B cell (primary cell): ENCODE measurements around the gene YJEFN3. TPM values are rescaled to one million over a fixed set of nuclear protein-coding genes. Genes with fewer than 3 reads are reported as not detected.

Experiments
- ATAC-seq: fragments of 200-7000 bp; cut with Tn5 transposase; one replicate; pipeline ENCODE4 v1.10.0; 2021; ENCODE audit warnings: low read depth, mild to moderate bottlenecking, moderate number of reproducible peaks, moderate library complexity
- CTCF ChIA-PET: fragments of 350-600 bp; sonication (Branson Sonifier 250); formaldehyde crosslinking; loops from one replicate; lab custom pipeline; 2021; ENCODE audit warnings: antibody characterized with exemption, inconsistent platforms; lab: Charles Lee
- POLR2A ChIA-PET: fragments of 350-600 bp; sonication (Branson Sonifier 250); formaldehyde crosslinking; loops from one replicate; lab custom pipeline; 2021; ENCODE audit warnings: antibody characterized with exemption; lab: Charles Lee
- DNase-seq: peaks from one replicate; pipeline ENCODE4 v3.0.0; 2013
- H2AFZ ChIP-seq: 2 replicates; pipeline ENCODE4 v1.6.1; 2012; ENCODE audit warnings: mild to moderate bottlenecking, low read depth, low read length; ENCODE audit not compliant: insufficient read depth, poor library complexity, severe bottlenecking
- H3K27ac ChIP-seq, 2 donors: 1 replicate in 1 of 2; 2 replicates in 1 of 2; pipeline ENCODE4 v1.5.1; 2012 to 2013; ENCODE audit warnings: low read length in 2 of 2, mild to moderate bottlenecking in 2 of 2, moderate library complexity in 1 of 2
- H3K27me3 ChIP-seq, 4 experiments: fragments of 200-600 bp in 1 of 4; sonication (generic) in 1 of 4; replicated peaks in 1 of 4; 1 replicate in 2 of 4; 2 replicates in 2 of 4; pipeline versions ENCODE4 v1.6.1 to v1.7.0; 2013 to 2016; ENCODE audit warnings: low read length in 3 of 4, mild to moderate bottlenecking in 2 of 4, mixed read lengths in 1 of 4, moderate library complexity in 1 of 4; ENCODE audit not compliant: insufficient read depth in 4 of 4, control insufficient read depth in 3 of 4; ENCODE audit errors: control extremely low read depth in 1 of 4
- H3K36me3 ChIP-seq, 2 experiments: replicated peaks in 1 of 2; 1 replicate in 1 of 2; 2 replicates in 1 of 2; pipeline versions ENCODE4 v1.6.1 to v1.7.1; 2013; ENCODE audit warnings: low read length in 1 of 2; ENCODE audit not compliant: insufficient read depth in 2 of 2, control insufficient read depth in 1 of 2; ENCODE audit errors: control extremely low read depth in 1 of 2, extremely low read depth in 1 of 2
- H3K4me1 ChIP-seq, 2 donors: fragments of 200-600 bp in 1 of 2; sonication (generic) in 1 of 2; 1 replicate in 1 of 2; 2 replicates in 1 of 2; pipeline versions ENCODE4 v1.5.1 to v1.6.1; 2013 to 2017; ENCODE audit warnings: low read length in 2 of 2; ENCODE audit not compliant: control insufficient read depth in 2 of 2, insufficient read depth in 2 of 2
- H3K4me2 ChIP-seq: replicated peaks from 2 replicates; pipeline ENCODE3; 2012; ENCODE audit warnings: mild to moderate bottlenecking, low read depth, low read length; ENCODE audit not compliant: poor library complexity, severe bottlenecking
- H3K4me3 ChIP-seq, 5 experiments: fragments of 200-600 bp in 1 of 5; sonication (generic) in 1 of 5; 1 replicate in 3 of 5; 2 replicates in 2 of 5; pipeline versions ENCODE4 v1.5.1 to v1.7.0; 2011 to 2016; ENCODE audit warnings: low read length in 4 of 5, mild to moderate bottlenecking in 4 of 5, low read depth in 2 of 5, control low read depth in 1 of 5, moderate library complexity in 1 of 5; ENCODE audit not compliant: insufficient read depth in 1 of 5; ENCODE audit errors: control extremely low read depth in 1 of 5, extremely low read depth in 1 of 5
- H3K79me2 ChIP-seq: fragments of 200-600 bp; sonication (generic); one replicate; pipeline ENCODE4 v1.6.0; 2016; ENCODE audit warnings: low read length; ENCODE audit not compliant: control insufficient read depth, insufficient read depth
- H3K9ac ChIP-seq: fragments of 200-600 bp; sonication (generic); 2 replicates; pipeline ENCODE4 v1.6.1; 2017; ENCODE audit warnings: mild to moderate bottlenecking, low read length, moderate library complexity
- H3K9me3 ChIP-seq, 3 donors: one replicate each; pipeline versions ENCODE4 v1.6.1 to v1.7.1; 2013; ENCODE audit warnings: low read length in 2 of 3; ENCODE audit not compliant: control insufficient read depth in 2 of 3, insufficient read depth in 1 of 3; ENCODE audit errors: control extremely low read depth in 1 of 3
- H4K20me1 ChIP-seq: 2 replicates; pipeline ENCODE4 v1.6.0; 2012; ENCODE audit warnings: mild to moderate bottlenecking, low read length; ENCODE audit not compliant: insufficient read depth, control insufficient read depth, poor library complexity, severe bottlenecking
- H3K27ac Mint-ChIP-seq: one replicate; pipeline ENCODE4 v1.8.0; 2021; ENCODE audit warnings: mixed read lengths
- H3K27me3 Mint-ChIP-seq: one replicate; pipeline ENCODE4 v1.8.0; 2021; ENCODE audit warnings: mixed read lengths
- H3K4me1 Mint-ChIP-seq: one replicate; pipeline ENCODE4 v1.8.0; 2021; ENCODE audit warnings: mixed read lengths
- H3K4me3 Mint-ChIP-seq: one replicate; pipeline ENCODE4 v1.8.0; 2021; ENCODE audit warnings: mixed read lengths
- H3K9me3 Mint-ChIP-seq: one replicate; pipeline ENCODE4 v1.8.0; 2022; ENCODE audit warnings: mixed read lengths; ENCODE audit not compliant: insufficient read depth
- CTCF ChIP-seq: fragments of 200-600 bp; IDR thresholded peaks from one replicate; pipeline ENCODE4 v1.8.0; 2022; ENCODE audit warnings: antibody characterized with exemption, mild to moderate bottlenecking
- EZH2 ChIP-seq: IDR thresholded peaks from 2 replicates; pipeline ENCODE4 v1.6.1; 2012; ENCODE audit warnings: borderline replicate concordance, low read depth, mild to moderate bottlenecking, moderate library complexity, low read length; ENCODE audit not compliant: insufficient read depth, poor library complexity, severe bottlenecking
- WGBS: methylation state at CpG from one replicate; pipeline ENCODE4 v1.1.5; 2013; ENCODE audit warnings: missing lambda C conversion rate; ENCODE audit not compliant: insufficient coverage; 5-methylcytosine and 5-hydroxymethylcytosine counted together
- intact Hi-C: fragments of 100-400 bp; cut with micrococcal nuclease; formaldehyde crosslinking; loops from one replicate; pipeline ENCODE4 v1.10.0; 2022
- polyA plus RNA-seq: library from polyadenylated mRNA; depleted of rRNA; stranded (reverse); fragments of >200 nt; gene quantifications from 2 replicates; pipeline ENCODE4 v1.2.3, GENCODE V29; 2012
- total RNA-seq, 2 donors: library from RNA; stranded (reverse); fragments of 120-200 nt in 1 of 2; gene quantifications; 1 replicate in 1 of 2; 2 replicates in 1 of 2; pipeline versions ENCODE4 v1.2.3 to v1.2.4, GENCODE V29; 2013 to 2022

YJEFN3 gene
- total and polyA plus RNA-seq, 2 donors (not counting 1 experiment from before 2014, with no cell fraction given), result 7.1 to 8.8 TPM

- H3K4me1 ChIP-seq, result peaks cover 35 to 50% of the 10 kb centered on the region in 2 donors
Measured at GRCh38 chr19:19489804-19490204, 38.9 kb upstream of the YJEFN3 start.

GRCh38 chr19:19490214-19490968 is 38.3 kb upstream of the YJEFN3 start:
- Histone ChIP-seq H3K79me2 (peaks cover 74% of the 10 kb centered on the region), H3K4me3 (no peak overlapping the region), H2AFZ (peak overlapping the region; percentile 1), H3K27ac (peak overlapping the region; percentile 79 to 81), H3K4me2 (peak overlapping the region; percentile 64), H4K20me1 (peaks cover 7% of the 10 kb centered on the region), H3K36me3 (peaks cover 0 to 38% of the 10 kb centered on the region in 2 experiments), H3K27me3 (no peaks in the 10 kb centered on the region), H3K9me3 (no peaks in the 10 kb centered on the region), H3K4me1 (peaks cover 29 to 45% of the 10 kb centered on the region in 2 donors), H3K9ac (no peak overlapping the region)
- peak; percentile 54 for ATAC-seq
- Mint-ChIP-seq H3K4me1 (peaks cover 48% of the 10 kb centered on the region), H3K27ac (peak overlapping the region; percentile 98), H3K27me3 (no peaks in the 10 kb centered on the region), H3K4me3 (peak overlapping the region; percentile 16), H3K9me3 (no peaks in the 10 kb centered on the region)
- TF ChIP-seq EZH2 (no peak), CTCF (peak; percentile 82)
- peak; percentile 88 for DNase-seq
- WGBS, result 46% methylated on average over 15 of the region's 20 CpGs
- ChIA-PET POLR2A (interaction anchor here (0.5 to 3.0 kb wide), 10 partner anchors 21 to 424 kb away, joined by 3 to 13 read pairs (median 3); partner anchors contain the start of gene GATAD2A), CTCF (interaction anchor here (0.5 to 9.6 kb wide), 33 partner anchors 9 to 655 kb away, joined by 3 to 301 read pairs (median 5); partner anchors contain the start of genes GATAD2A, MEF2B, NDUFA13 and TSSK6)
- intact Hi-C loops, result loop anchor here (1.0 kb wide), 3 partner anchors 85 to 170 kb away; partner anchors contain the start of genes GATAD2A, MAU2 and SUGP1

More at GRCh38 chr19:19489804-19490204, 38.9 kb upstream of the YJEFN3 start:
- no peaks in the 10 kb centered on the region for H3K27me3 ChIP-seq
- H3K9me3 ChIP-seq, result no peaks in the 10 kb centered on the region
- intact Hi-C loops, result loop anchor here (1.0 to 5.0 kb wide), 4 partner anchors 48 to 170 kb away; partner anchors contain the start of genes GATAD2A, MAU2 and SUGP1
- Mint-ChIP-seq H3K4me1 (peaks cover 54% of the 10 kb centered on the region), H3K4me3 (peak overlapping the region; percentile 73), H3K27ac (peak overlapping the region; percentile 98), H3K9me3 (no peaks in the 10 kb centered on the region), H3K27me3 (no peaks in the 10 kb centered on the region)
- DNase-seq, result no peak
- 87% methylated on average over 9 of the region's 9 CpGs for WGBS
- peak overlapping the region in 1 of 5 experiments; percentile 32 for H3K4me3 ChIP-seq
- ChIA-PET POLR2A (interaction anchor here (0.6 to 3.0 kb wide), 6 partner anchors 20 to 125 kb away, joined by 3 to 13 read pairs (median 6); partner anchors contain the start of gene GATAD2A), CTCF (interaction anchor here (0.5 to 9.6 kb wide), 26 partner anchors 8 to 437 kb away, joined by 3 to 301 read pairs (median 5); partner anchors contain the start of genes GATAD2A and MEF2B)
- H3K4me2 ChIP-seq, result peak overlapping the region; percentile 64
- H3K9ac ChIP-seq, result no peak overlapping the region
- peak overlapping the region; percentile 79 to 81 for H3K27ac ChIP-seq
- H3K36me3 ChIP-seq, result peaks cover 0 to 37% of the 10 kb centered on the region in 2 experiments
- peaks cover 7% of the 10 kb centered on the region for H4K20me1 ChIP-seq
- H3K79me2 ChIP-seq, result peaks cover 74% of the 10 kb centered on the region
- no peak for ATAC-seq
- peak overlapping the region; percentile 1 for H2AFZ ChIP-seq
- TF ChIP-seq EZH2, result no peak
